GM19467 (cell line): Measurements from ENCODE around the gene TMEM45A.

Experiments
- ATAC-seq: cut with Tn5 transposase; IDR thresholded peaks from one replicate; pipeline ENCODE4 v1.9.1; 2021; ENCODE audit warnings: mild to moderate bottlenecking, moderate library complexity; ENCODE audit not compliant: unreplicated experiment

TMEM45A gene

DNA sequence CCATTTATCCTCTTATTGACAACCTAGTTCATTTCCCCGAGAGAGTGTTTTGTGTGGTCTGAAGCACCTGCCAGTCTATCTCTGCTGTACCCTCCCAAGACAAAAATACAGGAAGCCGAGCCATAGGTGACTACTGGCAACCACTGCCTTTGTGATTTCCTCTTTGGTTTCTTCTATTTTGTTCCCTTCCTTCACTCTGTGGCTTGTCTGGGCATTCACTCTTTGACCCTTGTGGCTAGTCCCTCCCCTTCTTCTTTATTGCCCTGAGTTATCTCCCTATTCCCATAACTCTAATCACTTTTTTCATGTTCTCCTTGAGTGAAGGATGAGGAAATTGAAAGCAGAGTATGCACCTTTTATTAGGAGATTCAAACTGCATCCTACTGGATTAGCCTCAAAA lies 116.9 kb downstream of the TMEM45A start, which contains the start of gene ADGRG7:
TSS of gene ADGRG7 (plus strand) at position 297 of the 400 bp plus-strand sequence. CDS start 256 bp downstream, outside the sequence.
- no peak for ATAC-seq

DNA sequence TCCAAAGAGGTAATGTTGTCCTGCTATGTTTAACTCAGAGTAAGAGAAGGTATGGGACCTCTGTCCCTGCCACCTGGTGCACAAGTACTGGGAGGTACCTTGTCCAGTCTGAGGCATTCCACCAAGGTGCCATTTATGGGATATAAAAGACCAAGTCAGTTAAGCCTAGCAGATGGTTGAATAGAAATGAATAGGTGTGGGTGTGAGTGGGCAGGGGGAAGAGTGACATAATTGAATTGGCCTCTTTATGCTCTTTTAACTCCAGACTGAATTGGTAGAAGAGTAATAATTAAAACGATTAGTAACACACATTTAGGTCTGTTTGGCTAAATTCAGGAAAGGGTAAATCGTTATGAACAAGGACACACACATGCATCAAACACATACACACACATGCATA lies 117.5 kb downstream of the TMEM45A start:
- no peak for ATAC-seq

DNA sequence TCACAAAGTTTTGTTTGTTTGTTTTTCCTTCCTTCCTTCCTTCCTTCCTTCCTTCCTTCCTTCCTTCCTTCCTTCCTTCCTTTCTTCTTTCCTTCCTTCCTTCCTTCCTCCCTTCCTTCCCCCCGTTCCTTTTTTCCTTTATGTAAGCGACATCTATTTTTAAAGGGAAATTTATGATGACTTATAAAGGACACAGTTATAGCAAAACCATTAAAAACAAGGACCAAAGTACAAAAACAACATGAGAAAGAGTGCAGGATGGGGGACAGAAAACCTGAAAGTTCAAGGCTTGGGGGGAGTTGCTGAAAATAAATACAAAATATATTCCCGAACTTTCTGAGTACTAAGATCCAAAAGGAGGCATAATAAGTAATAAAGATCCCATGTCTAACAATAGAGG lies 118.8 kb downstream of the TMEM45A start:
- ATAC-seq, result no peak

DNA sequence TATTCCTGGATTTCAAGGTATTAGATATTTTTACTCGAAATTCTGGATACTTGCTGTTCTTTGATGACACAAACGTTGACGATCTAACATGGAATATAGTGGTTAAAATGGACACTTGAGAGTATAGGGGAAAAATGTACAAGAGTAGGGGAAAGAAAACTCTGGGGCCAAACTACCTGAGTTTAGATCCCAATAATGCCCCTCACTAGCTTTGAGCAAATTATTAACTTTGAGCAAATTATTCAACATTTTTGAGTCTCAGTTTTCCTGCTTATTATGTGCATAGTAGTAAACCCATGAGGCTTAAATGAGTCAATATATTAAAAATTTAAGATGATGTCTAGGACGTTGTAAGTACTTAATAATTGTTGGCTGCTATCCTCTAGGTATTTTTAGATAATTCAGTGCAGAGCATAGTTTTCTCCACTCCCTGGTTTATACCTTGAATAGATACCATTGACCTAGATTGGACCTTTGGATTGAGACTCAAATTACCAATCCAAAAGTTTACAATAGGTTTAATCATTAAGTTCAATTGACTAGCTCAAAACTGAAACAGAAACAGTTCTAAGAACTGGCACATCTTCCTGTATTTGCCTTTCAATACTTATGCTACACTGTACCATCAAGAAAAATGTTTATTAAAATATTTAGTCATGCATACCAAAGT lies 121.4 kb downstream of the TMEM45A start:
- peak; percentile 69 for ATAC-seq

DNA sequence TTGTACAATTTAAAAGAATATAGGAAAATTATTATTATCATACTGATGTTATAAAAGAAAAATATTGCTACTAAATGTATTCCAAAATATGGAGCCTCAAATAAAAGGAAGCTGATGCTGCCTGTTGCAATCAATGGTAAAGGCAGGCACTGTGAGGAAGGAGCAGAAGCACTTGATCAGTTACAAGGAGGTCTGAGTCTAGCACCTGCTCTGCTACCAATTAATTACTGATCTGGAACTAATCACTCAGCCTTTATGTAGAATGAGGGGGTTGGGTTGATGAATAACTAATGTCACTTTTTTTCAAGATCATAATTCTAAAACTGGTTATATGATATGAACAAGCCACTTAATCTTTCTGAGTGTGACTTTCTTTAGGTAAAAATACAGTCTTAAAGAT lies 122.5 kb downstream of the TMEM45A start:
- no peak for ATAC-seq

DNA sequence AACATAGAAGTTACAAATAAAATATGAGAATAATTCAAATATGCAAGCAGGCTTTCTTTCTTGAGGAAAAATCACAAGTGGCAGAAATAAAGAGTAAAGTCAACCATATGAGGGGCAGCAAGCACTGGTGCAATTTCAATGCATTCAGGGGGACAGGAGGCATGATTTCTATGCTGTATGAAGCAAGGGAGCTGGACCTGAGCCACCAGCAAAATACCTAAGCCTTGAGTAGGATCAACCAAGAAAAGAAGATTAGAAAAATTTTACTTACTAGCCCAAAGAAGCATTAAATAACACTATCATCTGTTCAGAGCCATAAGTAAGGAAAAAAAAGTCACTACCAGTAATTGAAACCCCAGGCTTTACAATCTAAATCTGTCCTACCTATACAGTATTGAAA lies 123.3 kb downstream of the TMEM45A start:
- ATAC-seq, result no peak

DNA sequence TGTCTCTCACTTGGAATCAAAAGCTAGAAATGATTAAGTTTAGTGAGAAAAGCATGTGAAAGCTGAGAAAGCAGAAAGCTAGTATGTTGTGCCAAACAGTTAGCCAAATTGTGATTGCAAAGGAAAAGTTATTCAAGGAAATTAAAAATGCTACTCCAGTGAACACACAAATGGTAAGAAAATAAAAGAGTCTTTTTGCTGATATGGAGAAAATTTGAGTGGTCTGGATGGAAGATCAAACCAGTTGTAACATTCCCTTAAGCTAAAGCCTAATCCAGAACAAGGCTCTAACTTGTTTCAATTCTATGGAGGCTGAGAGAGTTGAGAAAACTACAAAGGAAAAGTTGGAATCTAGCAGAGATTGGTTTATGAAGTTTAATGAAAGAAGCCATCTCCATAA lies 128.8 kb downstream of the TMEM45A start:
- no peak for ATAC-seq
